Measurements from ENCODE around the gene HHIP.

- TF ChIP-seq CTCF (conservative IDR thresholded peaks at IDR 0.05 in 1 of 2, IDR thresholded peaks at IDR 0.05 in 1 of 2; ENCODE audit: low read depth in 1 of 2, low read length in 2 of 2) (no peak), EZH2 (IDR thresholded peaks at IDR 0.05; ENCODE audit: low read length, missing control alignments) (no peak)
Observed at GRCh38 chr4:144686921-144687320, 41.0 kb downstream of the HHIP start.
